Measurements from ENCODE around the gene RPL9. TPM values are rescaled to one million over a fixed set of nuclear protein-coding genes. Genes with fewer than 3 reads are reported as not detected.
A peak's percentile ranks its signal among the peaks of the same experiment; 100 is the strongest.

The RPL9 gene
- total and polyA plus RNA-seq, 2 of the 13 experiments (the other 11 are each of a cell fraction or from before 2014, with no cell fraction given) = 993 to 2,148 TPM

GRCh38 chr4:39406763-39407583, 51.7 kb downstream of the RPL9 start, which contains the start of gene KLB (continued):
- TF ChIP-seq HNF1A (IDR thresholded peaks at IDR 0.05; ENCODE audit: low read depth) (peak; percentile 98), HNF1A (CRISPR knock-in tag; IDR thresholded peaks at IDR 0.05; ENCODE audit: borderline replicate concordance) (peak; percentile 98), TFE3 (CRISPR knock-in tag; IDR thresholded peaks at IDR 0.05) (peak; percentile 78; the same call in 1 of the 2 replicates), DRAP1 (CRISPR knock-in tag; IDR thresholded peaks at IDR 0.05) (peak; percentile 99), ZNF574 (CRISPR knock-in tag; IDR thresholded peaks at IDR 0.05) (peak; percentile 81), ATF4 (CRISPR knock-in tag; IDR thresholded peaks at IDR 0.05) (peak in 1 of 2 experiments; percentile 87; a peak in 2 of 4 replicates), NFYC (CRISPR knock-in tag; IDR thresholded peaks at IDR 0.05) (0 out of 2 replicates have a peak, but pooled peaks have one; percentile 8), ZNF7 (CRISPR knock-in tag; IDR thresholded peaks at IDR 0.05) (peak; percentile 50; the same call in 1 of the 2 replicates), NKX3-1 (CRISPR knock-in tag; IDR thresholded peaks at IDR 0.05) (0 out of 2 replicates have a peak, but pooled peaks have one; percentile 77), KLF6 (CRISPR knock-in tag; IDR thresholded peaks at IDR 0.05) (0 out of 2 replicates have a peak, but pooled peaks have one; percentile 19), IRF2 (CRISPR knock-in tag; IDR thresholded peaks at IDR 0.05) (peak; percentile 84), U2AF1 (optimal IDR thresholded peaks at IDR 0.05; ENCODE audit: low read depth, low read length) (no peak), ZNF710 (CRISPR knock-in tag; IDR thresholded peaks at IDR 0.05; ENCODE audit: borderline replicate concordance) (peak; percentile 71; the same call in 1 of the 2 replicates), CEBPG (CRISPR knock-in tag; IDR thresholded peaks at IDR 0.05) (peak; percentile 85), TBL1XR1 (IDR thresholded peaks at IDR 0.05; ENCODE audit: borderline replicate concordance, low read length, partially characterized antibody) (peak; percentile 84), THYN1 (CRISPR knock-in tag; IDR thresholded peaks at IDR 0.05; ENCODE audit: borderline replicate concordance, low read depth) (no peak)

Measured in HepG2 (cell line).